Measurements from ENCODE around the gene ZKSCAN4.
A peak's percentile ranks its signal among the peaks of the same experiment; 100 is the strongest.

Gene ZKSCAN4

DNA sequence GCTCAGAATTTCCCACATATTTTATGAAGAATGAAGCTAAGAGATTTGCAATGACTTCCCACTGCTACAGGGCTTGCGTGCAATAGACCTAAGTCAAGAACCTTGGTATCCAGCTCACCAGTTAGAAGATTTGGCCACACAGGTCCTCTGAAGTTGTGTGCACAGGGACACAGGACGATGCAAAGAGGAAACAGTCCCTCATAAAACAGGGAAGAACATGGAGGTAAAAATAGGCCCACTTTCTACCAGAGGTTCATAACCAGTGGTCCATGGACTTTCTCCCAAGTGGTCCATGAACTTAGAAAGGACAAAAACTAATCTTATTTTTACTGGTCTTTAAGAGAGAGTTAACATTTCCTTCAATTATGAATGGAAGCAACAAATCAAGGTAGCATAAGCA is 1.3 kb downstream of the ZKSCAN4 start:
- DNase-seq (ENCODE audit: low read depth in 2 of 2): no peak

DNA sequence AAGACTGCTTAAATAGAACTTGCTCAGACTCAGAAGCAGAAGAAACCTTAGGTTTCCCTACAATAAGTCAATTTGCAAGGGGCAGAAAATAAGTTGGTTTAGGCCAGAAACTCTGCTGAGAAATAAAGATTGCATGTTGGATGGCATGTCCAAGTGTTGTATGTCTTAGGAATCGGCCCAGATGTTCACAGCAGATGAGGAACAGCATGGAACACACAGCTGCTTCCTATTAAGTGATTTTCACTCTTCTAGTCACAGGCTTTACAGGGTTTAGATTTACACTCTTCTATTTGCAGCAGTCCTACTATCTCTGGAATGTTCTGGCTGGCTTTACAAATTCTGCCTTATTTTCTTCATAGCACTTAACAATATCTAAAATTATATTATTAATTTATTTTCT is 3.2 kb downstream of the ZKSCAN4 start:
- no peak for DNase-seq (ENCODE audit: low read depth in 2 of 2)

DNA sequence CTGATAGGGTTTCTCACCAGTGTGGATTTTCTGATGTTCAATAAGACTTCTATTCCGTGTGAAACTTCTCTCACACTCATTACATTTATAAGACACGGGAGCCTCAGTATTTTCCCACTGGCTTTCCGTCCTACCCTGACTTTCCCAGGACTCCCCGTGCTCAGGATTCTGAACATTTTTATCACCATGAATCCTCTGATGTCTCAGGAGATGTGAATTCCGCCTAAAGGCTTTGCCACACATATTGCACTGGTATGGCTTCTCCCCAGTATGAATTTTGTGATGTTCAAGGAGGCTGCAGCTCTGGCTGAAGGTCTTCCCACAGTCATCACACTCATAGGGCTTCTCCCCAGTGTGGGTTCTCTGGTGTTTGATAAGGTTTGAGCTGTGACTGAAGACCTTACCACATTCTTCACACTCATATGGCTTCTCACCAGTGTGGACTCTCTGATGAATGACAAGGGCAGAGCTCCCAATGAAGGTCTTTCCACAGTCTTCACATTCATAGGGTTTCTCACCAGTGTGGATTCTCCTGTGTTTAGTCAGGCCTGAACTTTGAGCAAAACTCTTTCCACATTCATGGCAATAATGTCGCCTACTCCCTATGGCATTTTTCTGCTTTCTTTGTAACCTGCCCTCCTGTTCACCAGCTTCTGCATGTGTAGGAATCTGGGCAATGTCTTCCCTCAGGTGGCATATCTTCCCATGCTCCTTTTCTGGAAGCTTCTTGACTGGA is 6.7 kb downstream of the ZKSCAN4 start:
- no peak for DNase-seq (ENCODE audit: low read depth in 2 of 2)

DNA sequence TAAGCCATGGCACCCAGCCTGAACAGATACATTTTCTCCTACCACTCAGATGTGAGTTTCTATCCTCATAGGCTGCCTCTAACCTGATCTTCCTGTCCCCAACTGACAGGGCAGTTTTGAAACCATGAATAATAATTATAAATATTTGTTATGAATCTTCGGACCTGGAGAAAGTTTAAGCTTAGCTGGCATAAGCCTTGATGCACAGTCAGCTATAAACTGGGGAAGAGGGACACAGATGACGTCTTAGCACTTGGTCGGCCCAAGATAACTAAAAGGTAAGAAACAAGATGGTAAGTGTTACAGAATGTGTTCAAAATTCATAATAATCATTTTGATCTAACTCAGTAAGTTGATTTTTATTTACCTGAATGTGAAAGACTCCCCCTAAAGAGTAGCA is 8.1 kb downstream of the ZKSCAN4 start:
- DNase-seq (ENCODE audit: low read depth in 2 of 2): no peak

DNA sequence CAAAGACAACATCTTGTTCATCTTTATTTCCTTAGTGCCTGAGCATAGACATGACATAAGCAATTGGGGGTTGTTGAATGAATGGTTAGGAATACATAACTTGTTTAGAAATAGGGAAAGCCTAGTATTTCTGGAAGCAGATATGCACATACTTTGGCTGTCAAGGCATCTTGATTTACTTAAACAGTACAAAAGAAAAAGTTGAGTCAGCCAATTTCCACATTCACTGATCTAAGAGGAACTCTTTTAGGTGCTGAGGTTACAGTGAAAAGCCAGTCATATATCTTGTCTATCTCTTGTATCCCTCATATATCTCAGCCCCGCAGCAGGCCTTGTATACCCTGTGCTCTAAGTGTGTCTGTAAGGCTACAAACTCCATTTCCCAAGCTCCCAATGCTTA is 11.6 kb downstream of the ZKSCAN4 start:
- no peak for DNase-seq (ENCODE audit: low read depth in 2 of 2)

DNA sequence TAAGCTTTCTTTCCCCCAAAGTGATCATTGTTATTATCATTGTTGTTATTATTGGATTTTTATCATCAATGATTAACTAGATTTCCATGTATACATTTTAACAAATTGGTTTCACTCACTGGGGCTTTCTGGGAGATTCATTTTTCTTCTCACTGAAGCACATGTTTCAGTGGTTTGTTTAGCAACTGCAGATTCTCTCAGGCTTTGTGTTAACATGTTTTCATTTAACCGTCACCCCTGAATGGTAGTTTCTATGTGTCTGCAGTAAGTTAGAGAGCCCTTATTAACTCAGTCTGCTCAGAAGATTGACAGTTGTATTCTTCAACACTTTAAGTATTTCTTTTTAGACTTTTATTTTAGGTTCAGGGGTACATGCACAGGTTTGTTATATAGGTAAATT is 12.4 kb downstream of the ZKSCAN4 start:
- DNase-seq (ENCODE audit: low read depth in 2 of 2): no peak

DNA sequence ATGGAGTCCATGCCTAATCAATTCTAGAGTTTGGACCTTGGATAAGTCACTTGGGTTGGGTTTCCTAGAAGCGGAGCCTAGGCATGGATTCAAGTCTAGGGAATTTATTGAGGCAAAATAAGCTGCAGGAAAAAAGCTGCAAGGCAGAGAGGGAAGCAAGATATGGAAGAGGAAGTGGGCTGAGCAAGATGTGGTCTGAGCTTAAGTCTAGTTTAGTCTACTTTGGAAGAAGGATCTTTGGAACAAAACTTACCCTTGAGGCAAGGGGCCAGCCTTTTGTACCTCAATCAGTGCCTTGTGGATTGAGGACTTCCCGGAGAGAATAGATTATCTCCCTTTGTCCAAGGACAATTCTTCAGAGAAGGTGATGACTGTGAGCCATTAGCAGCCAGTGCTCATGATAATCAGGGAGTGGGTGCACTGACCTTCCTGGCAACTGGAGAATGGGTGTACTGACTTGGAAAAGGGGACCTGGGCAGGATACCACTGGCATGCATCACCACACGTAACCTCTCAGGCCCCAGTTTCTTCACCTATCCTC is 16.1 kb downstream of the ZKSCAN4 start:
- DNase-seq (ENCODE audit: low read depth in 2 of 2): no peak

DNA sequence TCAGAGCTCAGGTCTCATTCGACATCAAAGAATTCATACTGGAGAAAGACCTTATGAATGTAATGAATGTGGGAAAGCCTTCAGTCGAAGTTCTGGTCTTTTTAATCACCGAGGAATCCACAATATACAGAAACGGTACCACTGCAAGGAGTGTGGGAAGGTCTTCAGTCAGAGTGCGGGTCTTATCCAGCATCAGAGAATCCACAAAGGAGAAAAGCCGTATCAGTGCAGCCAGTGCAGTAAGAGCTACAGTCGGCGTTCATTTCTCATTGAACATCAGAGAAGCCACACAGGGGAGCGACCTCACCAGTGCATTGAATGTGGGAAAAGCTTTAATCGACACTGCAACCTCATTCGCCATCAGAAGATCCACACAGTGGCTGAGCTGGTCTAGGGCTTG is 19.3 kb downstream of the ZKSCAN4 start:
- no peak for DNase-seq (ENCODE audit: low read depth in 2 of 2)

DNA sequence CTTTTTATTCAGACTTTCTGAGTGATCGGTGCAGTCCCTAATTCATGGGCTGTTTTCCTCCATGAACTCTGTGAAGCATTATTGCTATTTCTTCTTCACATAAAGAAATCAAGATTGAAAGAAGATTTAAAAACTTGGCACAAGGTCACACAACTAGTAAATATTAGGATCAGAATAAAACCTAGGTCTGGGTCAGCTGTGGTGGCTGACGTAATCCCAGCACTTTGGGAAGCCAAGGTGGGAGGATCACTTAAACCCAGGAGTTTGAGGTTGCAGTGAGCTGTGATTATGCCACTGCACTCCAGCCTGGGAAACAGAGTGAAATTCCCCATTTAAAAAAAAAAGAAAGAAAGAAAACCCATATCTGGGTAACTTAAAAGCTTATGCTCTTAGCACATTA is 25.6 kb downstream of the ZKSCAN4 start:
- DNase-seq (ENCODE audit: low read depth in 2 of 2): no peak

DNA sequence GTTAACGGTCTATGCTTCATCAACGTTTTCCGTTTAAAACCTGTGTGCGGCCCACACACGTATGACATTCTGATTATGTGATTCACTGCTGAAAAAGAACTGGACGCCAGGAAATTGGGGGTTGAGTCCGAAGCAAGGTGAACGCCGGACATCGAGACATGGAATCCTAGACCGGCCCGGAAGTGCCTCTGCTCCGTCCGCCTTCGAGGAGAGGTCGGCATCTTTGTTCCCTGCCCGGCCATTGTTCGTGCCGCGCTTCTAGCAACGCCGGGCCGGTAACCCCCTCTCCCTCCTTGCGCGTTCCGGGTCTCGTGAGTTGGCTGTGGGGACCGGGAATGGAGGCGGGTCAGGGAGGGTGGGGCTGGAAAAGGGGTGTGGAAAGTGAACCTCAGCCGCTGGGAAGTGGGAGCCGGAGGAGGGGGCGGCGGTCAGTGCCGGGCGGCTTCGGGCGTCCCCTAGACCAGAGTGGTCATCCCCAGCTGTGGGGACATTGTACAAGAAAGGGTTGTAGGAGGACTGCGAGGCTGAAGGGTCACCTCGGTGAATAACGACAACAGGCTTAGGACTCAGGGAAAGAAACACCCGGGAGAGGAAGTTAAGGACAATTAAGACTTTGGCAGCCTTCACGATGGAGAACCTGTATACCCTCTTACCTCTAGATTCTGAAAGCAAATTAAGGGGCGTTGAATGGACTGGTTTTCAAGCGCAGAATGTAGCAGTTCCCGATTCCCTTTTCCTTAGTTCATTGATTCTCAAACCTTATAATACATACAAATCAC is 26.8 kb downstream of the ZKSCAN4 start, which contains the start of gene ZSCAN9:
Gene ZSCAN9, plus strand, starts transcription at position 220 of the 779 bp plus-strand sequence. CDS start 1,810 bp downstream, outside the sequence.
- DNase-seq (ENCODE audit: low read depth in 2 of 2): peak; percentile 14 to 38

DNA sequence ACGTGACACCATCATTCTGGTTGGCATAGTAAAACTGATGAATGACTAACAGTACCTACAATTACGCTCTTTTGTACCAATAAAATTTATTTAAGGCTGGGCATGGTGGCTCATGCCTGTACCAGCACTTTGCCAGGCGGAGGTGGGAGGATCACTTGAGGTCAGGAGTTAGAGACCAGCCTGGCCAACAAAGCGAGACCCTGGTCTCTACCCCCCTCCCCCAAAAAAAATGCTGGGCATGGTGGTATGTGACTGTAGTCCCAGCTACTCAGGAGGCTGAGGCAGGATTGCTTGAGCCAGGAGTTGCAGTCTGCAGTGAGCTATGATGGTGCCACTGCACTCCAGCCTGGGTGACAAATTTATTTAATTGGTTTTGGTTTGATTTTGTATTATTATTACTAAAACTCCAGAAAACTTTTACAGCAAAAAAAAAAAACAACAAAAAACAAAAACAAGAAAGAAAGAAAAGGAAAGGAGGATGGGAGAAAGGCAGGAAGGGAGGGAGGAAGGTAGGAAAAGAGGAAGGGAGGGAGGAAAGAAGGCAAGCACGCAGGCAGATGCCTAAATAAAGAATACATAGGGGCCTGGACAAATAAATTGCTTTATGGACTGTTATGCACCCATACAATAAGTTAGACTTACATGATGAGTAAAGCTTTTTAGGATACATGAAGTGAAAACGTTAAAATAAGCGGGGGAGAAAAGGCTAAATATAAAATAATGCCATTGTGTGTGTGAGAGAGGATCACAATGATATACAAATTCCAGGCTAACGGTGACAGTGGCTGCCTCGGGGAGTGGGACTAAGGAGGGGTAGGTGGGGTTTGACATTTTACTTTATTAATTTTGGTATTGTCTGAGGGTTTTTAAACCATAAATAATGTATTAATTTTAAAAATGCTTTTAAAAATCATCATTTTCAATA is 27.7 kb downstream of the ZKSCAN4 start:
- DNase-seq (ENCODE audit: low read depth in 2 of 2): no peak

DNA sequence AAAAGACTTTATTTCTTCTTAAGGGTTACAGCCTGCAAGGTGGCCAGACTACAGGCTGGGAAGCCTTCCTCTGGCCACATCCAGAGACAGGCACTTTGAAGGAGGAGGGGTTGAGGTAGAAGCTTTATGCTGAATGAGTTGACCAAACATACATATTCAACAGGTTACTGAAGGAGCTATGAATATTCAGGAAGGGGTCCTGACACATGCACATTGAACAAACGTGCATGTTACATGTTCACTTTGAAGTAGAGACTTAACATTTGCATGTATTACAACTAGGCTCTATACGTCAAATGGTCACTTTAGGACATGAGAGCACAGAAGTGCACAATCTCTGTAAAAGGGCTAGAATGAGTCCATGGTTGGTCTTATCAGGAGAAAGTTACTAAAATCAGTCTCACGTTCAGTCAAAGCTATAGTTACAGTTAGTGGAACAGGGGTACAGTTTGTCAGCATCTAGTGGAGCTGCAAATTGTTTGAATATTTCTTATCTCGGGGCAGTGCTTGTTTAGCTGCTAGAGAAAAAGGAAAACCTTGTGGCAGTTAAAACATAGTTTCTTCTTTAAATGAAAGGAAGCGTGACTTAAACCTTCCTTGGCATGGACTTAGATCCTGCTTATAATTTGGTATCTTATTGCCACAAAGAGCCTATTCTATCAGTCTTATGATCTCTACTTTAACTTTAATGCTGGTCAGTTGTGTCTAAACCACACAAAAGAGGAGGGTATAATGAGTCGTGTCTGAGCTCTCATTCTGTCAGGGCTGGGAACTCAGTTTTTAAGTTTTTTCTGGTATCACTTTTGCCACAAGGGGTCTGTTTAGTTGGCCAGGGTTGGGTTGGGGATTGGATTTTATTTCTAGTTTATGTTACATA is 31.6 kb downstream of the ZKSCAN4 start:
- DNase-seq (ENCODE audit: low read depth in 2 of 2): no peak

DNA sequence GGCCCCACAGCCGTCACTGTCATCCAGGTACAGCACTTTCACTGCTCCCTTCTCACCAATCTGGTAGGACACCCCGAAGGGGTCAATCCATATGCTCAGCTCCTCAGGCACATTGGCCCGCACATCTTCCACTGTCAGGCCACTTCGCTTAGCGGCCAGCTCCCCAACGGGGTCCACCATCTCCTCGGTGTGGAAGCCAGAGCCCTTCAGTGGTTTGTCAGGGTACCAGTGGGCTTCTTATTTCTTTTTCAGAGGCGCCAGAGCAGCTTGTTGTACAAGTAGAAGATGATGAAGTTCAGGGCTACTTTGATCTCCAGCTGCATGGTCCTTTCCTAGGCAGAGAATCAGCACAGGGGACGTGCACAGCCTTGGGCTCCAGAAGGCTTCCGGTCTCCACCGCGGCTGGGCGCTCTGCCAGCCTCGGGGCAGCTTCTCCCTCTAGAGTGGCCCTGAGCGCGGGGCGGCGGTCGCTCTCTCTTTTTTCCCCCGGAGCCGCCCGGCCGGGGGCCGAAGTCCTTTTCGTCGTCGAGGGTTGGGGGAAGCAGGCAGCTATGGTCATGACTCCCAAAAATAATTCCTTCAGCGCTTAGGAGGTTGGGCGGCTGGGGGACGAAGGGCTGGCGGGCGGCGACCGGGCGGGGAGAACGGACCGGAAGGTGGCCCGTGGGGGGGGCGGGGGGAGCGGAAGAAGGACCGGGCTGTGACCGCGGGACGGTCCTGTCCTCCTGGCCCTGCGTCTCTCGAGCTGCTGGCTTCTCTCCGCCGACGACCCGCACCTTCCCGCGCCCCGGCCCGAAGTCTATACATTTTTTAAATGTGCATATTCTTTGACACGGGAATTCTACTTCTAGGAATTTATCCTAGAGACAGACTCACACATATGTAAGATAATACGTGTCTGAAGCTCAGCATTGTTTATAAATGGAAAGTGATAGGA is 33.5 kb downstream of the ZKSCAN4 start:
- peak in 1 of 2 donors; percentile 12 for DNase-seq (ENCODE audit: low read depth in 2 of 2)

DNA sequence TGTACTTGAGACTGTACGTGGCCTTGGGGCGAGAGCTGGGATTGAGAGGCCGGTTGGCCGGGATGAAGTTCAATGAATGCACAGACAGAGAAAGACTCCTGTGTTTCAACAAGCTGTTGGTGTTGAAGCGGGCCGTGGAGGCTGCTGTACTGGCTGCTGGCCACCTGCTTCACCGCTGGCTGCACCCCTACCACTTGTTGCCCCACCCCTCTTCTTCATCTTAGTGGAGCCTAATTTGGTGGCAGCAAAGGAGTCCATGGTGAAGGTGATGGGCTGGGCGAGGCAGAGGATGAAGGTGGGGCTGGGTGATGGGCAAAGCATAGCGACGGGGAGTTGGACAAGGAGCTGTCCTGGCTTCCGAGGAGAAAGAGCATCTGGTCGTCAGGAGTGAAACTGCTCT is 34.2 kb downstream of the ZKSCAN4 start:
- DNase-seq (ENCODE audit: low read depth in 2 of 2): no peak

DNA sequence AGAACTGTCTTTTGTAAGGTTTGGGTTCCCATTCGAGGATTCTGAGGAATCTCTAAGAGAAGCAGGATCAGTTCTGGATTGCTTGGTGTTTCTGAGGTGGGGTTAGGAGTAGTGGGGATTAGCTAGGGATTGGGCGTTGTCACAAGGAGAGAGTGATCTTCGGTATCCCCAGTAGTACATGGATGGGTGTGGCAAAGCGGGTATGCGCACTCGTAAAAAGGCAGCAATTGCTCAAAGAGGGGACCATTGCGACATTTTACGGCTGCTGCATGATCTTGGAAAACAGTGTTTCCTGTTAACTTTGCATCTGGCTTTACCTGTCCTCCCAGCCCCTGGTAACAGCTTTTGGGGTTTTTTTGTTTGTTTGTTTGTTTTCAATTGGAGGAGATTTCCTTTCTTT is 36.6 kb downstream of the ZKSCAN4 start:
- DNase-seq (ENCODE audit: low read depth in 2 of 2): no peak

DNA sequence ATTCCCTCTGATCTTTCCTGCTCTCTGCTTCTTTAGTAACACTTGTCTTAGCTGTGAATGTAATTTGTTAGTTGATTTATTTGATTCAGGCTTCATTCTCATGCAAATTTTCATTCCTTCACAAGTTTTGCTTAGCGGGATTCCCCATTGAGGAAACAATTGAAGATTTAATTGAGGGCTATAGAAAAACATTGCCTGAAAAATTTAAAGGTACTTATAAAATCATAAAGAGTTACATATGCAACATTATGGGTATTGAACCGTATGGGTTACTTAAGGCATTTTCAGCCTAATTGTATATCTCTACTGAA is 38.9 kb downstream of the ZKSCAN4 start:
- DNase-seq (ENCODE audit: low read depth in 2 of 2): no peak

DNA sequence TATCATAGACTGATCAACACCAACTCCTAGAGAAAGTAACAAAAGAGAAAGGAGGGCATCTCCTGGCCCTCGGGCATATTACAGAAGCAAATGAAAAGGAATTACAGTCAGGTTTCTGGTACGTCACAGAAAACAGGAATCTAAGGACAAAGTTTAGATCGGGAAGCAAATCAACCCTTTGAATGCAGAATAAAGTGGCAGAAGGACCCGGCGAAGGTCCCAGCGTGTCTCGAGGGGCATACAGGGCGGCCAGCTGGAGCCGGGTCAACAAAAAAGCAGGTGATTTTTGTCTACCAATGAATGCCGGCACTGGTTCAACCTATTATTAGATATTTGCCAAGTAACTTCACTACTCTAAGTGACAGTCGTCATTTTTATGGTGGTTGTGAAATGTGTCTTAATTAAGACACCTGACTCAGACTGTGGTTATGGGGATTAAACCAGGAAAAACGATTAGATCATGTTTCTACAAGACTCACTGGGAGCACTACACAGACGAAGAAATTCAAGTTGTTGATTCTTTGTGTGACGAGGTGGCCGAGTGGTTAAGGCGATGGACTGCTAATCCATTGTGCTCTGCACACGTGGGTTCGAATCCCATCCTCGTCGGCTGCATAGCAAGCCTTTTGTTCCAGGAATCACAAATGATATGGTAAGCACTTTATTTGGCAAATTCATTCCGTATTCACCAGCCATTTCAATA is 39.4 kb downstream of the ZKSCAN4 start:
- DNase-seq (ENCODE audit: low read depth in 2 of 2): peak; percentile 39 to 57

DNA sequence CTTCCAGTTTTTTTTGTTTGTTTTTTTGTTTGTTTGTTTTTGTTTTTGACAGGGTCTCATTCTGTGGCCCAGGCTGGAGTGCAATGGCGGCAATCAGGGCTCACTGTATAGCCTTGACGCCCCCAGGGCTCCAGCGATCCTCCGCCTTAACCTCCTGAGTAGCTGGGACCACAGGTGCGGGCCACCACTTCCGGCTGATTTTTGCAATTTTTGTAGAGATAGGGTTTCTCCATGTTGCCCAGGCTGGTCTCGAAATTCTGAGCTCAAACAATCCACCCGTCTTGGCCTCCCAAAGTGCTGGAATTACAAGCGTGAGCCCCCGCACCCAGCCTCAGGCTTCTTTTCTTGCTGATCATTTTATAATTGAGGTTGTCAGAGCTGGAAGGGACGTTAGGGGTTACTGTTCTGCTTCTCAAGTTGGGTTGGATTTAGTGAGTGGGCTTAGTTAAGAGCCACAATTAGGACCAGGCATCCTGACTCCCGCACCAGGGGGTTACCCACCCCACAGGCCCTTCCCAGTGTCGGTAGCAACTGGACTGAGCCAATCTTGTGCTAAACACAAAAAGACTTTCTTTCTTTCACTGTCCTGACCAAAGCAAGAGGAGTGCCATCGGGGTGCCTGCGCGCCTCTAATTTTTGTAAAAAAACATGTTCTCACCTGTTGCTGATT is 40.1 kb downstream of the ZKSCAN4 start:
- no peak for DNase-seq (ENCODE audit: low read depth in 2 of 2)

All from stimulated activated CD4-positive, alpha-beta T cell treated with anti-CD3 and anti-CD28 coated beads, Interleukin-15, amount 100 ng/mL, for 48 hours (primary cell).